Measurements from ENCODE around the gene CAP1. TPM values are rescaled to one million over a fixed set of nuclear protein-coding genes. Genes with fewer than 3 reads are reported as not detected.

CAP1 gene
- total and polyA plus RNA-seq, 2 of the 4 experiments (the other 2 are of a cell fraction) = 434 to 756 TPM

GRCh38 chr1:40011198-40011597 is 29.3 kb upstream of the CAP1 start:
- Histone ChIP-seq H3K14ac (replicated peaks; ENCODE audit: low read depth, low read length) (no peak overlapping the region), H3K9me1 (ENCODE audit: insufficient read depth, low read length) (0 out of 2 replicates have a peak, but pooled peaks cover 2% of the 10 kb centered on the region), H3K27me3 (ENCODE audit: control insufficient read depth, insufficient read depth, low read length) (no peaks in the 10 kb centered on the region), H3K4ac (ENCODE audit: low read depth, low read length) (no peak overlapping the region), H3K79me1 (ENCODE audit: low read depth in 1 of 2, low read length in 2 of 2) (no peaks in the 10 kb centered on the region), H4K91ac (ENCODE audit: insufficient read depth, low read depth, low read length) (no peak overlapping the region), H3K23ac (ENCODE audit: low read depth, low read length) (no peak overlapping the region), H3K4me1 (ENCODE audit: control insufficient read depth, insufficient read depth, low read length) (no peaks in the 10 kb centered on the region; the same call in 1 of the 2 replicates), H2AK9ac (replicated peaks; ENCODE audit: low read depth, low read length, poor library complexity) (no peak overlapping the region), H3K56ac (ENCODE audit: extremely low read depth, insufficient read depth, low read length) (no peak overlapping the region), H2BK5ac (ENCODE audit: low read depth, low read length, poor library complexity, severe bottlenecking) (no peak overlapping the region), H2AK5ac (ENCODE audit: low read depth, low read length) (no peak overlapping the region), H3K4me2 (ENCODE audit: low read depth, low read length) (no peak overlapping the region), H2AFZ (replicated peaks; ENCODE audit: low read length, poor library complexity) (no peak overlapping the region), H3K4me3 (ENCODE audit: insufficient read depth, low read depth, low read length) (no peak overlapping the region), H3K9me3 (ENCODE audit: control insufficient read depth, insufficient read depth, low read length) (no peaks in the 10 kb centered on the region), H3K36me3 (ENCODE audit: control insufficient read depth, insufficient read depth, low read length) (no peaks in the 10 kb centered on the region), H2BK20ac (ENCODE audit: low read depth, low read length) (no peak overlapping the region), H4K20me1 (ENCODE audit: insufficient read depth, low read length) (no peaks in the 10 kb centered on the region), H2BK15ac (ENCODE audit: low read depth, low read length) (no peak overlapping the region), H4K8ac (ENCODE audit: low read depth in 2 of 2, low read length in 2 of 2) (no peak overlapping the region), H3K9ac (ENCODE audit: low read depth, low read length) (no peak overlapping the region), H4K5ac (ENCODE audit: low read depth, low read length) (no peak overlapping the region), H3K27ac (ENCODE audit: insufficient read depth, low read length) (no peak overlapping the region), H2BK120ac (ENCODE audit: low read depth, low read length) (no peak overlapping the region), H3K18ac (ENCODE audit: low read depth, low read length) (no peak overlapping the region)
- CTCF ChIA-PET = no interaction called here
- in situ Hi-C loops (cut with MboI; ENCODE audit: low sequenced_read_pairs) (no loop called here), intact Hi-C loops (cut with micrococcal nuclease) (no loop called here), dilution Hi-C loops (cut with HindIII; ENCODE audit: low sequenced_read_pairs, unreplicated experiment) (no loop called here)
- DNase-seq (no peak), ATAC-seq (ENCODE audit: low read depth) (no peak)
- TF ChIP-seq MXI1 (IDR thresholded peaks at IDR 0.05; ENCODE audit: borderline replicate concordance, low read depth, low read length) (no peak), POLR2A (IDR thresholded peaks at IDR 0.05; ENCODE audit: low read depth, low read length) (no peak), USF2 (IDR thresholded peaks at IDR 0.05; ENCODE audit: low read depth, low read length) (no peak), MAZ (IDR thresholded peaks at IDR 0.05; ENCODE audit: borderline replicate concordance, low read depth, low read length) (no peak), FOS (IDR thresholded peaks at IDR 0.05; ENCODE audit: low read depth, low read length) (no peak), NFE2L2 (IDR thresholded peaks at IDR 0.05; ENCODE audit: low read depth, low read length) (no peak), ELK1 (IDR thresholded peaks at IDR 0.05; ENCODE audit: borderline replicate concordance, low read depth, low read length) (no peak), CEBPB (IDR thresholded peaks at IDR 0.05; ENCODE audit: low read depth, low read length) (no peak), MAFK (IDR thresholded peaks at IDR 0.05; ENCODE audit: low read depth, low read length) (no peak), RFX5 (IDR thresholded peaks at IDR 0.05; ENCODE audit: low read depth, low read length) (no peak), CTCF (conservative IDR thresholded peaks at IDR 0.05; ENCODE audit: low read depth, low read length) (no peak), RAD21 (IDR thresholded peaks at IDR 0.05; ENCODE audit: low read length) (no peak)
- no TSS peak for BruUV-seq (replicated peaks)
- POLR2A ChIA-PET (ENCODE audit: unreplicated experiment) = no interaction called here
- WGBS, 2 experiments (ENCODE audit: extremely low coverage in 2 of 2, insufficient read length in 1 of 2) = 94% methylated on average over 2 of the region's 3 CpGs; no CpG with 5 or more reads in 1 of the 2 experiments
